Bone marrow (tissue), 2 donors: ENCODE results near the gene PIAS4.
"Not testable (repeated sequence)": the region's sequence is repeated elsewhere in the genome, so short reads cannot be mapped to it uniquely, and the experiment has no call there.

ENCODE experiments used
- DNase-seq, 2 donors: peaks; one replicate each; lab custom pipeline; 2025; lab: John Stamatoyannopoulos, UW

Gene PIAS4

GRCh38 chr19:3998667-3999412 lies 8.7 kb upstream of the PIAS4 start:
- DNase-seq: not testable (repeated sequence)

GRCh38 chr19:4000798-4001197 lies 6.7 kb upstream of the PIAS4 start:
- DNase-seq: not testable (repeated sequence)

DNA sequence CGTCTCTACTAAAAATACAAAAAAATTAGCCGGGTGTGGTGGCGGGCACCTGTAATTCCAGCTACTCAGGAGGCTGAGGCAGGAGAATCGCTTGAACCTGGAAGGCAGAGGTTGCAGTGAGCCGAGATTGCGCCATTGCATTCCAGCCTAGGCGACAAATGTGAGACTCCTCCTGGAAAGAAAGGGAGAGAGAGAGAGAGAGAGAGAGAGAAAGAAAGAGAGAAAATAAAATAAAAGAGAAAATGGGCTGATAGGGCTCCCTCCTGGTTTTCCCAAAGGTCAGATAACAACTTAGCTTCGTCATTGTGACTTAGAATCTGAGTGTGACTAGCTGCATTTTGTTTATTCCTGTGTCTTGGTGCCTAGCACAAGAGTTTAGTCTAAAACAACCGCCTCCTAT lies 2.1 kb upstream of the PIAS4 start:
- not testable (repeated sequence) for DNase-seq

GRCh38 chr19:4007836-4008539 lies 452 bp downstream of the PIAS4 start:
- DNase-seq: no peak

- DNase-seq: no peak
Measured at GRCh38 chr19:4009990-4010807, 2.7 kb downstream of the PIAS4 start.

- DNase-seq: no peak
Measured at GRCh38 chr19:4010808-4011110, 3.2 kb downstream of the PIAS4 start.

GRCh38 chr19:4011430-4011829 lies 3.9 kb downstream of the PIAS4 start:
- not testable (repeated sequence) for DNase-seq

DNA sequence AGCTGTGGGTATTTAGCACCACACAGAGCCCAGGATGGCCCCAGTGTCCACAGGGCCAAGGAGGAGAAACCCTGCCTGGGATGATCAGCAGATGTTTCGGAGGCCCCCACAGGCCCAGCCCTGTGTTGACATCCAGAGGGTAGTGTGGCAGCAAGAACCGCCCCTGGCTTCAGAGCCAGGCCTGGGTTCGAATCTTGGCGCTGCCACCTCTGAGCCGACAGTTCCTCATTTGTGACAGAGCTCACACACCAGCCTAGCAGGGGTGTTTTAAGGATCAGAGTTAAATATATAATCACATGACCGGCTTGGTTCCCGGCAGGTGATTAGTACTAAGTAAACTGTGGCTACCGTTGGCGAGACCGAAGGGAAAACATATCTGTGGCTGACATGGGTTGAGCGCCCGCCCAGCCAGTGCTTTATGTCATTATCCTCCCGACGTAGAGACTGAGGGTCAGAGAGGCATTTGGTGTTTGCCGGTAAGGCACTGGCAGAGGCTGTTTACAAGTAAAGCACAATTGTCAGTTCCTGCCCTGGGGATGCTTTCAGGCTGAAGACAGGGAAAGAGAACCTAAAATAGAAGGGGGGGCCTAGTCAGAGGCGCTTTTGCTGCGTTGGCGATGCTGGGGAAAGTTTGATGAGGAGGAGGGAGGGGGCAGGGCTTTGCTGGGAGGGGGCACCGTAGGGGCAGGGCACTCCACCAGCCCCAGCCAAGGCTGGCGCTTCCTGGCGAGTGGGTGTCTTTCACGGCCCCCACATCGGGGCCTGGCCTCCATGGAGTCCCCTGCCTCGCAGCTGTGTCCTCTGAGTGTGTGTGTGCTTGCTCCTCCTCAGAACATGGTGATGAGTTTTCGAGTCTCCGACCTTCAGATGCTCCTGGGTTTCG lies 4.8 kb downstream of the PIAS4 start:
- no peak for DNase-seq

DNA sequence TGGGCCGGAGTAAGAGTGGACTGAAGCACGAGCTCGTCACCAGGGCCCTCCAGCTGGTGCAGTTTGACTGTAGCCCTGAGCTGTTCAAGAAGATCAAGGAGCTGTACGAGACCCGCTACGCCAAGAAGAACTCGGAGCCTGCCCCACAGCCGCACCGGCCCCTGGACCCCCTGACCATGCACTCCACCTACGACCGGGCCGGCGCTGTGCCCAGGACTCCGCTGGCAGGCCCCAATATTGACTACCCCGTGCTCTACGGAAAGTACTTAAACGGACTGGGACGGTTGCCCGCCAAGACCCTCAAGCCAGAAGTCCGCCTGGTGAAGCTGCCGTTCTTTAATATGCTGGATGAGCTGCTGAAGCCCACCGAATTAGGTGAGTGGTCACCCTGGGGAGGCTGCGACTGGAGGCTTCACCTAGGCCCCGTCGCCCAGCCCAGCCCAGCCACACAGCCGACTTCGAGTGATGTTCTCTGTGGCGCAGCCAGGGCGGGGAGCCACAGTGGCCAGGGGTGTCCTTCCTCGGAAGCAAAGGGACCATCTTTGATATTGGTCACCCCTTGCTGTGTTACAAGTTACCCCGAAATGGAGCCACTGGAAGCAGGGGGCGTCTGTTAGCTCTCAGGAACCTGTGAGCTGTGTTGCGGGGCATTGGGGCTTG lies 5.6 kb downstream of the PIAS4 start:
- DNase-seq: no peak

DNA sequence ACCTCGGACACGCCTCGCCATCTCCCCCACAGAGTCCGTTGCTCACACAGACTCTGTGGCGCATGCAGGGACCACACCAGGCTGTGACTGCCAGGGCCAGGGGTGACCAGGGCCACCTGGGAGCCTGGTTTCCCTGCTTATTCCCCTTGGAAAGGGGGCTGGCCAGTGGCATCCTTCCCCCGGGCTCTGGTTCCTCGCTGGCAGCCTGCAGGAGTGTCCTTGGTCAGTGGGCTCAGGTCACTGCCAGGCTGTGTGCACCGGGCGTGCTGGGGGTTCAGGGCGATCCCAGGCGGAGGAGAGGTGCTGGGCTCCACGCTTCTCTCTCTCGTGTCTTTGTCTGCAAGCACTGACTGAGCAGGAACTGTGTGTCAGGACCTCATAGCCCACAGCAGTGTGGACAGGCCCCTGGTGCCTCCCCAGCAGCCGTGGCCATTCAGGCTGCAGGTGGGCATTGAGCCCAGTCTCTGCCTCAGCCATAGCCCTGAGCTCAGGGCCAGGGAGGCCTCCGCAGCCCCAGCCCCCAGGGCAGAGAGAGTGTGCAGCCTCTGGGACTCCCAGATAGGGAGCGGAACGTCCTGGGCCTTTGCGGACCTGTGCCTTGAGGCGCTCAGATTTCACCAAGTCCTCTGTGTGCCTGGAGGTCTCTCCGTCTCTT lies 6.5 kb downstream of the PIAS4 start:
- DNase-seq: no peak

- DNase-seq: no peak
Measured at GRCh38 chr19:4014541-4015491, 7.3 kb downstream of the PIAS4 start.

DNA sequence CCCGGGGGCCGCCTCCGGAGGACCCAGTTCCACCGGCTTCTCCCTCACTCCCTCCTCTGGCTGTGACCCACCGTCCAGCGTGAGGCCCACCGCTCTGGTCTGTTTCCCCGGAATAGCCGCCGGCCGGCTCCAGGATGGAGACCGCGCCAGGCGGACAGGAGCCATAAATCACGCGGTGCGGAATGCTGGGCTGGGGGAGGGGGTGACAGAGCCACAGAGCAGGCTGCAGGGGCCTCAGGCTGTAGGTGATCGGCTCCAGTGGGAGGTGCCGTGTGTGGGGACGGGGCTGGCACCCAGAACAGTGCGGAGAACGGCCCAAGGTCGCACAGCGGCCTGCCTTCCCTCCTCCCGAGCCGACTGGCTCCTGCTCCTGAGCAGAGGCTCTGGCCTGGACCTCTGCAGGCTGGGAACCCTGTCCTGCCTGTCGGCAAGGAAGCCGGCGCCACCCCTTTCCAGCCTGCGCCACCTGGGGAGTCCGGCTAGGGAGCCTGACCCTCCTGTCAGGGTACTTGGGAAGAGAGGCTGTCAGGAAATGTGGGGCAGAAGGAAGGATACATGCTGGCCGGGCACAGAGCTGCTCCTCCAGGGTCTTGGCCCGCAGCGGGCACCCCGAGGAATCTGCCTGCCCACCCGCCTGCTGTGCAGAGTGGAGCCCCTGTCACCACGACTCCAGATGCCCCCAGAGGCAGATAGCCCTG lies 8.3 kb downstream of the PIAS4 start:
- DNase-seq: no peak

DNA sequence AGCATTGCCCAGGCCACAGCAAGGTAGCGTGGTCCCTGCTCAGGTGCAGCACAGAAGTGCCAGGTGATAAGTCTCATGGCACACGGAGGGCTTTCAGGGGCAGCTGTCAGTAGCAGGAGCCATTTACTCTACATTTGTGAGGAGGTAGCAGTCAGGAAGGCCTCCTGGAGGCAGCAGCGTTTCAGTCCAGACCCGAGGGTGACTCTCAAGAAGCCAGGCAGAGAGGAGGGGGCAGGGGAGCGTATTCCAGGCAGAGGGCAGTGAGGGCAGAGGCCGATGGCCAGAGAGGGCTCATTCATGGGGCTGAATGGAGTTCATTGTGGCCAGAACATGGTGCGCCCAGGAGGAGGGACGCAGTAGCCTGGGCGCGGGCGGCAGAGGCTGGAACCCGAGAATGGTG lies 8.9 kb downstream of the PIAS4 start:
- DNase-seq: no peak

GRCh38 chr19:4016903-4017638 lies 9.5 kb downstream of the PIAS4 start:
- no peak for DNase-seq

DNA sequence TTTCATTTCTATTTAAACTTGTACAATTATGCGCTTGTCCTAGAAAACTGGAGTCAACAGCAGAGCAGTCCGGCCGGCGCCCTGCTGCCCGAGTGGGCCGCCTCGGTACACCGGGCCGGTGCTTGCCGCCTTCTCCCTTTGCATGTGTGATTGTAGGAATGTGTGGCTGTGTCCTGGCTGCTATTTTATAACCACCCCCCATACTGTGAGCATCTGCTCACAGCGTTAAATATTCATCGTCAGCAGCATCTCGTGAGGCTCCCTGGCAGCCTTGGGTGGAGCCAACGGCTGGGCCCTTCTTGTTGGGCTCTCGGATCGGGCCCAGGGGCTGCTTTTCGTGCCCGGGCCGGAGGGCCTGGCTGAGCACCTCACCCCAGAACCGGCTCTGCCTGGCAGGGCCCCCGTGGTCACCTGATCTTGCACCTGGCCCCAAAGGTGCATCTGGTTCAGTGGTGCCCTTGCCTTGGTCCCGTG lies 10.6 kb downstream of the PIAS4 start:
- no peak for DNase-seq

DNA sequence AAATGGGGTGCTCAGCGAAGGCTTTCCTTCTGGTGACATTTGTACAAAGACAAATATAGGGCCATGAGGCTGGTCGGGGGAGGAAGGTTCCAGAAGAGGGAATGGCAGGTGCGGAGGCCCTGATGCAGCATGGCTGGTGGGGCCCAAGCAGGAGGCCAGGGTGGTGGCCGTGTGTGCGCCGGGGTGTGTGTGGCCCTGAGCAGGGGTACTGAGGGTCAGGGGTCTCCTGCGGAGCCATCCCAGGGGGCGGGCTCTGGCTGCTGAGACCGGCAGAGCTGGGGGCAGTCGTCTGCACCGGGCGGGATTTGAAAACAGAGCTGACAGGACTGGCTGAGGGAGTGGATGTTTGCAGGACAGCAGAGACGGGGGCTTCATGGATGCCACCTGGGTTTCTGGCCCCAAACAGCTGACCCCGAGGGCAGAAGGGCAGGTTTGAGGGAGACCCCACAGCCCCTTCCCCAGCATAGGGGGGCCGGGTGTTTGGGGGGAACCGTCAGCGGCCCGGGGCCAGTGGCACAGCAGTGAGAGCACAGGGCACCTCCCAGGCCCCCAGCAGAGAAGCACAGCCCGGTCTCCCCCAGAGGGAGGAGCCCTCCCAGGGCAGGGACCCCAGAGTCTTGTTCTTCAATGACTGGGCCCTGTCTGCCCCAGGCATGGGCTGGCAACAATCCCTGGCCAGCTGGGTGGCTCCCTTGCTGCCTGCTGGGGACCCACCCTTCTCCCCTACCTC lies 11.4 kb downstream of the PIAS4 start:
- no peak for DNase-seq

DNA sequence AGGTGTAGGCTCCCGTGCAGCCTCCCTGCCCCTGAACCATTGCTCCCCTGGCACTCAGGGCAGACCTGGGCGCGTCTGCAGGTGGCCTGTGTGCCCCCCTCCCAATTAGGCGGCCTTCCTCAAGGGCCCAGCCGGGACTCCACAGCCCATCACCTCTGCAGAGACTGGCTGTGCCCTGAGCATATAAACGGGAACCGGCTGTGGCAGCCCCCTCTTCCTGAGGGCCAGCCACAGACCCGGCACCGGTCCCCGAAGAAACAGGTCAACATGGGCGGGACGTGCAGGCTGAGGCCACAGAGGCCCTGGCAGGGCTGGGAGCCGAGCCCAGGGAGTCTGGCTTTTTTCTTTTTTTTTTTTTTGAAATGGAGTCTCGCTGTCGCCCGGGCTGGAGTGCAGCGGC lies 12.0 kb downstream of the PIAS4 start:
- DNase-seq: no peak
